NT2/D1 (cell line): ENCODE data around the gene TRABD2B.

ENCODE experiments used
- DNase-seq: peaks from one replicate; pipeline ENCODE4 v3.0.0-alpha.2; 2011; ENCODE audit warnings: low read depth, low spot score
- H3K27me3 ChIP-seq: 2 replicates; pipeline ENCODE4 v1.6.0; 2011; ENCODE audit warnings: mild to moderate bottlenecking; ENCODE audit not compliant: insufficient read length, insufficient read depth
- H3K36me3 ChIP-seq: 2 replicates; pipeline ENCODE4 v1.6.1; 2011; ENCODE audit warnings: mild to moderate bottlenecking, low read length, mixed read lengths; ENCODE audit not compliant: insufficient read depth, insufficient read length
- H3K4me1 ChIP-seq: 2 replicates; pipeline ENCODE4 v1.5.1; 2011; ENCODE audit not compliant: insufficient read depth, insufficient read length
- H3K4me3 ChIP-seq: 2 replicates; pipeline ENCODE4 v1.5.1; 2011; ENCODE audit warnings: low read depth; ENCODE audit not compliant: insufficient read length
- H3K9ac ChIP-seq: 2 replicates; pipeline ENCODE4 v1.6.0; 2011; ENCODE audit warnings: low read depth; ENCODE audit not compliant: insufficient read length
- H3K9me3 ChIP-seq: 2 replicates; pipeline ENCODE4 v1.5.1; 2011; ENCODE audit warnings: mild to moderate bottlenecking, low read length; ENCODE audit not compliant: insufficient read depth
- SUZ12 ChIP-seq: IDR thresholded peaks from 2 replicates; pipeline ENCODE4 v1.6.1; 2011; ENCODE audit not compliant: insufficient read length, insufficient read depth; ENCODE audit errors: extremely low read depth
- YY1 ChIP-seq: IDR thresholded peaks from 2 replicates; pipeline ENCODE4 v1.6.1; 2011; ENCODE audit not compliant: insufficient read length, insufficient read depth
- ZNF274 ChIP-seq: IDR thresholded peaks from 2 replicates; pipeline ENCODE4 v1.6.1; 2011; ENCODE audit warnings: mild to moderate bottlenecking, low read depth, low read length

The TRABD2B gene

DNA sequence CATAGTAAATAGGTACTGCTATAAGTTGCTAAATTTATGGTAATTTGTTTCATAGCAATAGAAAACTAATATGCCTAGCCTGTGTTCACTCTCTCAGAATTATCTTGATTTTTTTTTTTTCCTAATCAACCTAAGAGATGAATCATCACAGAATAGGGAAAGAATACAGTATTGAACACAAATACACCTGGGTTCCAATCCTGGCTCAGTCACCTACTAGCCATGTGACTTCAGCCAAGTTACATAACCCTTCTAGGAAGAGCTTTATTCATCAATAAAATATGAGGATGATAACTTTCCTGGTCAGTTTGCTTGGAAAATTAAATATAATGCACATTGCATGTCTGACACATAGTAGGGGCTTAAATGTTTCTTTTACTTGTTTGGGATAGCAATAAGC, 279.8 kb downstream of the TRABD2B start:
- no peak for TF ChIP-seq SUZ12
- TF ChIP-seq ZNF274, result no peak
- no peak for TF ChIP-seq YY1
- Histone ChIP-seq H3K9ac (no peak overlapping the region), H3K4me1 (peaks cover 14% of the 10 kb centered on the region), H3K36me3 (no peaks in the 10 kb centered on the region), H3K4me3 (no peak overlapping the region), H3K9me3 (no peaks in the 10 kb centered on the region), H3K27me3 (peaks cover 55% of the 10 kb centered on the region)
- DNase-seq, result no peak

DNA sequence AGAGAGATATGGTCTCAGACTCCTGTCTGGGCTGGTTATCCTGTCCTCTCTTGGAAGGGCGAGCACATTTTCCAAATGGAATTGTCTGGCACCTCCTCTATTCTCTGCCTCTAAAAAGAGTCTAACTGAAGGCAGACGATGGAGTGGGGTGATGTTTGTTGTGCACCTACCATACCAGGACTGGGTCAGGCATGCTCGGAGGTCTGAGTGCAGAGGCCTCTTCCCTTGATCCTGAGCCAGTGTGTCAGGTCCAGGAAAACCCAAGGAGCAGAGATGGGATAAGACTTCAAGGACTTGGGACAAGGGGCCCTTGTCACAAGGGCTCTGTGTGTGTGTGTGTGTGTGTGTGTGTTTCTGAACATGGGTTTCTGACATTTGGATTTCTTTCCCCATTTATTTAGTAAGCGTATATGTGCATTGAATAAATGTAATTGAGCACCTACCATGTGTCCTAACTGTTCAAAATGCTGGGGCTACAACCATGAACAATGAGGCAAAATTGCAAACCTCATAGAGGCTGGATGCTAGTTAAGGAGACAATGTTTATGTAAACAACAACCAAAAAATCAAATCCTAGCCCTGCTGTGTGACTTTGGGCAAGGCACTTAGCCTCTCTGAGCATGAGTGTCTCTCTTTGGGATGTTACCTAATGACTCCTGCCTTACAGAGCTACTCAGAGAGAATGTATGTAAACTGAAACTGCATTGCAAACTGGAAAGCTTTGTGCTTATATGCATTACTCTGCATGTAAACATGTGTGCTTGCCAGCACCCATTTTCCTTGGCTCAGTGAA, 283.0 kb downstream of the TRABD2B start:
- TF ChIP-seq YY1 (no peak), ZNF274 (no peak), SUZ12 (no peak)
- Histone ChIP-seq H3K9ac (no peak overlapping the region), H3K36me3 (no peaks in the 10 kb centered on the region), H3K4me3 (no peak overlapping the region), H3K4me1 (peaks cover 11% of the 10 kb centered on the region), H3K27me3 (peaks cover 67% of the 10 kb centered on the region), H3K9me3 (no peaks in the 10 kb centered on the region)
- DNase-seq, result no peak

DNA sequence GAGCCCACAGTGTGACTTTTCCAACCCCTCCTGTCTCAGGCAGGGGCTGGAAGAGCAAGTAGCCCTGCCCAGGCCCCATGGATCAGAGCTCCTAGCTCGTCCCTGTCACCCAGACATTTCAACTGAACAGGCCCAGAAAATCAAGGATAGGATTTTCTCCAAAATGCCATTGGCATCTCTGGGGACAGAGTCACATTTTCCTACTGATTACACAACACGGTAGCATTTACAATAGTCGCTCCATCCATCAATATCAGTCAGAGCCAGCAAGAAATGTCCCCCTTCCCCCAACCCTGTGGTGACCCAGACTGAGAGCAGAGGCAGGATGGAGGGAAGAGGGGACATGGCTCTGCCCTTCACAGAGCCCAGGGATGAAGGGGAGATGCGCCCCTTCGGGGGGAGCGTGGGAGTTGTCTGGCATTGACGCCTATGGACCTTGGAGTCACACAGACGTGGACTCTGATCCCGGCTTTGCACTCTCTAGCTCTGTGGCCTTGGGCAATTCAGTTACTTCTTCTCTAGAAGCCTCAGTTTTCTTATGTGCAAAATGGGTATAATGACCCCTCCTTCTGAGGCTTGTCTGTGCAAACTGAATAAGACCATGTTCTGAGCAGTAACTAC, 283.7 kb downstream of the TRABD2B start:
- no peak overlapping the region for H3K4me3 ChIP-seq
- DNase-seq, result no peak
- no peak overlapping the region for H3K9ac ChIP-seq
- H3K9me3 ChIP-seq, result no peaks in the 10 kb centered on the region
- H3K27me3 ChIP-seq, result peaks cover 68% of the 10 kb centered on the region
- no peaks in the 10 kb centered on the region for H3K36me3 ChIP-seq
- H3K4me1 ChIP-seq, result peaks cover 13% of the 10 kb centered on the region
- TF ChIP-seq YY1 (no peak), SUZ12 (no peak), ZNF274 (no peak)

DNA sequence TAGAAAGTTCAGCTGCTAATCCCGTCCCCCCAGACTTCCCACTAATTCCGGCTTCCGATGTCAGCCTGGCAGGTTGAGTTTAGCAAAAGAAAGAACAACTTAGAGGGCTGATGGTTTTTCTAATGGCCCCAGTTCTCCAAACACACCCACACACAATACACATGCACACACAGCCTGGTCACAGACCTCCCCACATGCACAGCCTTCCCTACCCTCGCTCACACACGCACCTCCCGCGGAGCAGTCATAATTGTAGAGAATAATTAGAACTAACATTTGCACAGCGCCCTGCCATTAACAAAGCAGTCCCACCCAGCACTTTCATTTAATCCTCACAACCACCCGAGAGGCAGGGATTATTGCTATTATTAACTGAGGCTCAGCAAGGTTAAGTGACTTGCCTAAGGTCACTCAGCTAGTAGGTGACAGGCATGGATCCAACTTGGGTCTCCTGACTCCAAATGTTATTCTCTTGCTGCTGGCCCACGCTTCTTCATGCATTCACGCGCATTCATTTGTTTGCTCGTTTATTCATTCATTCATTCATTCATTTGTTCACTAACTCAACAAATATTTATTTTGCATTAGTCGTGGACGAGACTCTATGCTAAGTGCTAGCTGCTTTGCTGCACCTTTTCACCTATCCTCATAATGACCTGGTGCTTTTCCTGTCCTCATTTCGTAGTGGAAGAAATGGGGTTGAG, 284.4 kb downstream of the TRABD2B start:
- no peak for TF ChIP-seq SUZ12
- no peak for TF ChIP-seq YY1
- TF ChIP-seq ZNF274, result no peak

DNA sequence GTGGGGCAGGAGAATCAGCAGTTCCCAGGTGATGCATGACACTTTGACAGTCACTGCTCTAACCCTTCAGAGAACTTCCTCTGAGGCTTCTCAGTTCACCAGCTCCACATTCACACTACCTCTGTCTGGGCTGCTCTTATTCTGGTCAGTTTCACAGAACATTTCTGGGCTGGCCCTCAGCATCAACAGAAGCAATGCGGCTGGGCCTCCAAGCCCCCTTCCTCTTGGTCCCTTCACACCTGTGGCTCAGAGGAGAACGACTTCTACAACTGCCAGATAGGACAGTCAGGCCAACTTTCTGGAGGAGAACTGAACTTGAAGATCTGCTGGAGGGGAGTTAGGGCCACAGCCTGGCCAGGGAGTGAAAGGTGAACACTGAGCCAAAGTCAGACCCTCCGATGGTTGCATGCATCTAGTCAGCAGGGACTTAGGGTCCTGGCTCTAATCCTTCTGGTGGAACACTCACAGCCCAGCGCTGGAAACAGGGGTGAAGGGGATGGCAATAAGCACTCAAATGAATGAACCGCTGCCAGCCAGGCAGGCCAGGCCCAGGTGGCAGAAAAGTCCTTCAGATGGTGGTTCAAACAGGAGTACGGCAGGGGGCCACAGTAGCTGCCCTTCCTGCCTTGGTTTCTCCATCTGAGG, 285.2 kb downstream of the TRABD2B start:
- H3K27me3 ChIP-seq, result peaks cover 76% of the 10 kb centered on the region
- TF ChIP-seq SUZ12 (no peak), YY1 (no peak), ZNF274 (no peak)
- H3K4me3 ChIP-seq, result no peak overlapping the region
- H3K36me3 ChIP-seq, result no peaks in the 10 kb centered on the region
- no peaks in the 10 kb centered on the region for H3K9me3 ChIP-seq
- H3K4me1 ChIP-seq, result peaks cover 15% of the 10 kb centered on the region
- no peak overlapping the region for H3K9ac ChIP-seq
- DNase-seq, result no peak

More for the DNA sequence above, 284.4 kb downstream of the TRABD2B start:
- Histone ChIP-seq H3K9me3 (no peaks in the 10 kb centered on the region), H3K9ac (no peak overlapping the region), H3K36me3 (no peaks in the 10 kb centered on the region), H3K27me3 (peaks cover 71% of the 10 kb centered on the region), H3K4me3 (no peak overlapping the region), H3K4me1 (peaks cover 15% of the 10 kb centered on the region)
- DNase-seq, result no peak

DNA sequence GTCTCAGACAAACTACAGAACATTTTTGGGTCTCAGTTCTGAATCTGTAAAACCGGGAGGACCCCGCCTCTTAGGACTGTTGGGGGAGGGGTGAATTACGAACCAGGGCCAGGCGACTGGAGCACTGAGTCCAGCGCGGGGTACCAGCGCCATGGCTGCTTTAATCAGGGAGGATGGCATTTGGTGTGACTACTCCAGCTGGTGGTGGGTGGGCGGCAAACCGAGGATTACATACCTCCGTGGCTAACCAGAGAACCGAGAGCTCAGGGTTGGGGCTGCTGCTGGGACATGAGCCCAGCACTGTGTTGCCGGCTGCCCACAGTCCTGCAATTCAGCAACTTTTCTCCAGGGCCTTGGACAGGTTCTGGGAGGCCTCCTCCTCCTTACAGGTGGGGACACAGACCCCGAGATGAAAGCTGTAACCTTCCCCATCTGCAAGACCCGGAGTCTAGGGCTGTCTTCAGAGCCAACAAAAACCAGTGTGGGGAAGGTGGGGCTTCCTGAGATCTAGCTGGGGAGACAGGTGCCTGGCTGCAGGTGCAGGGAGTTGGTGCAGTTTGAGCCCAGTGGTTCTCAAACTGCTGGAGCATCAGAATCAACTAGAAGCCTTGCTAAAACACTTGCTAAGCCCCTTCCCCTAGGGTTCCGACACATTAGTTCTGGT, 285.9 kb downstream of the TRABD2B start:
- Histone ChIP-seq H3K27me3 (peaks cover 80% of the 10 kb centered on the region), H3K9me3 (no peaks in the 10 kb centered on the region), H3K4me1 (peaks cover 15% of the 10 kb centered on the region), H3K9ac (peak overlapping the region; percentile 4), H3K4me3 (no peak overlapping the region), H3K36me3 (no peaks in the 10 kb centered on the region)
- TF ChIP-seq YY1, result no peak
- DNase-seq, result no peak
